Tibial artery (tissue), 4 donors: Measurements from ENCODE around the gene DRG2.

Experiments
- DNase-seq, 2 donors: peaks; one replicate each; pipeline ENCODE4 v3.0.0-alpha.2; 2019
- H3K27ac ChIP-seq, 2 donors: fragments of 200-600 bp; sonication (generic) in 1 of 2; 1 replicate in 1 of 2; 2 replicates in 1 of 2; pipeline ENCODE4 v1.5.1; 2018 to 2019; ENCODE audit warnings: mild to moderate bottlenecking in 1 of 2
- H3K27me3 ChIP-seq, 2 donors: fragments of 200-600 bp; sonication (generic) in 1 of 2; one replicate each; pipeline versions ENCODE4 v1.5.1 to v1.6.0; 2016 to 2019
- H3K36me3 ChIP-seq, 3 donors: fragments of 200-600 bp; sonication (generic) in 2 of 3; one replicate each; pipeline ENCODE4 v1.5.1; 2016 to 2019; ENCODE audit warnings: mild to moderate bottlenecking in 2 of 3
- H3K4me1 ChIP-seq, 4 donors: fragments of 200-600 bp; sonication (generic) in 2 of 4; 1 replicate in 3 of 4; 2 replicates in 1 of 4; pipeline ENCODE4 v1.5.1; 2016 to 2019
- H3K4me3 ChIP-seq, 2 donors: fragments of 200-600 bp; sonication (generic) in 1 of 2; 1 replicate in 1 of 2; 2 replicates in 1 of 2; pipeline ENCODE4 v1.5.1; 2018 to 2019; ENCODE audit warnings: mild to moderate bottlenecking in 2 of 2
- H3K9me3 ChIP-seq, 3 donors: fragments of 200-600 bp; sonication (generic) in 1 of 3; one replicate each; pipeline ENCODE4 v1.5.1; 2016 to 2019
- intact Hi-C: fragments of 100-400 bp; cut with DNase I; formaldehyde crosslinking; loops from one replicate; pipeline ENCODE4 v1.15.0; 2023; ENCODE audit warnings: low total_unique reads
- TF ChIP-seq, protein P1 (sequence below), 2 experiments: fragments of 200-600 bp in 1 of 2; fragments of 450-650 bp in 1 of 2; IDR thresholded peaks; one replicate each; pipeline ENCODE4 v1.5.1; 2017 to 2019; ENCODE audit warnings: antibody characterized with exemption in 2 of 2, mild to moderate bottlenecking in 1 of 2, moderate library complexity in 1 of 2

Gene DRG2

GRCh38 chr17:18065546-18065945, 22.2 kb upstream of the DRG2 start:
- peaks cover 0 to 4% (median 1%) of the 10 kb centered on the region in 4 donors for H3K4me1 ChIP-seq
- H3K9me3 ChIP-seq: no peaks in the 10 kb centered on the region
- no peak overlapping the region for H3K4me3 ChIP-seq
- H3K27me3 ChIP-seq: no peaks in the 10 kb centered on the region
- no peak overlapping the region for H3K27ac ChIP-seq
- peaks cover 33 to 66% (median 46%) of the 10 kb centered on the region in 3 donors for H3K36me3 ChIP-seq
- TF ChIP-seq, protein P1, sequence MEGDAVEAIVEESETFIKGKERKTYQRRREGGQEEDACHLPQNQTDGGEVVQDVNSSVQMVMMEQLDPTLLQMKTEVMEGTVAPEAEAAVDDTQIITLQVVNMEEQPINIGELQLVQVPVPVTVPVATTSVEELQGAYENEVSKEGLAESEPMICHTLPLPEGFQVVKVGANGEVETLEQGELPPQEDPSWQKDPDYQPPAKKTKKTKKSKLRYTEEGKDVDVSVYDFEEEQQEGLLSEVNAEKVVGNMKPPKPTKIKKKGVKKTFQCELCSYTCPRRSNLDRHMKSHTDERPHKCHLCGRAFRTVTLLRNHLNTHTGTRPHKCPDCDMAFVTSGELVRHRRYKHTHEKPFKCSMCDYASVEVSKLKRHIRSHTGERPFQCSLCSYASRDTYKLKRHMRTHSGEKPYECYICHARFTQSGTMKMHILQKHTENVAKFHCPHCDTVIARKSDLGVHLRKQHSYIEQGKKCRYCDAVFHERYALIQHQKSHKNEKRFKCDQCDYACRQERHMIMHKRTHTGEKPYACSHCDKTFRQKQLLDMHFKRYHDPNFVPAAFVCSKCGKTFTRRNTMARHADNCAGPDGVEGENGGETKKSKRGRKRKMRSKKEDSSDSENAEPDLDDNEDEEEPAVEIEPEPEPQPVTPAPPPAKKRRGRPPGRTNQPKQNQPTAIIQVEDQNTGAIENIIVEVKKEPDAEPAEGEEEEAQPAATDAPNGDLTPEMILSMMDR (IDR thresholded peaks at IDR 0.05): no peak
- intact Hi-C loops: no loop called here
- no peak for DNase-seq

GRCh38 chr17:18066866-18067265, 20.9 kb upstream of the DRG2 start:
- intact Hi-C loops: no loop called here
- Histone ChIP-seq H3K27me3 (no peaks in the 10 kb centered on the region), H3K36me3 (peaks cover 23 to 52% (median 34%) of the 10 kb centered on the region in 3 donors), H3K4me1 (peaks cover 0 to 12% (median 7%) of the 10 kb centered on the region in 4 donors), H3K4me3 (no peak overlapping the region), H3K27ac (no peak overlapping the region), H3K9me3 (no peaks in the 10 kb centered on the region)
- DNase-seq: no peak
- TF ChIP-seq, protein P1 (IDR thresholded peaks at IDR 0.05): no peak

GRCh38 chr17:18069101-18069500, 18.6 kb upstream of the DRG2 start:
- peaks cover 8 to 30% (median 14%) of the 10 kb centered on the region in 3 donors for H3K36me3 ChIP-seq
- no peak for DNase-seq
- H3K27ac ChIP-seq: no peak overlapping the region
- TF ChIP-seq, protein P1 (IDR thresholded peaks at IDR 0.05): no peak
- intact Hi-C loops: no loop called here
- no peaks in the 10 kb centered on the region for H3K27me3 ChIP-seq
- H3K4me3 ChIP-seq: no peak overlapping the region
- H3K9me3 ChIP-seq: no peaks in the 10 kb centered on the region
- peaks cover 0 to 12% (median 7%) of the 10 kb centered on the region in 4 donors for H3K4me1 ChIP-seq

DNA sequence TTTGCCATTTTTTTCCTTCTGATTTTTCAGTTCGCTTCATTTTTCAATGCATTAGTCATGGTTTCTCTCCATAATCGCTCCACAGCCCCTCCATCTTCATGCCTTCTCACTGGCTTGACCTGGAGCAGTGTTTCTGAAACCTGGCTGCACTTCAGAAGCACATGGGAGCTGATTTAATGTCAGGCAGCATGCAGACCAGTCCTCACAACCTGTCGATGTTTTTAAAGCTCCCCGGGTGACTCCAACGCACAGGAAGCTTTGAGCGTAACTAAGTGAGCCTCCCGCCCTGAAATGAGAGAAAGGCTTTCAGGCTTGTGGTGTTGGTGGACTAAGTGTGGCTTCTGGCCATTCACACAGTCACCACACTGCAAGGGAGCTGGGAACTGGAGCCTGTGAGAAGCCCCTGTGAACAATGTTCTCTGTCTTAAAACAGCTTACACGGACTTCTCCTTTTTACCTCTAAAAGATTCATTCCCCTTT, 16.8 kb upstream of the DRG2 start:
- Histone ChIP-seq H3K9me3 (no peaks in the 10 kb centered on the region), H3K4me1 (peaks cover 0 to 12% (median 7%) of the 10 kb centered on the region in 4 donors), H3K4me3 (no peak overlapping the region), H3K36me3 (peaks cover 0 to 12% (median 0%) of the 10 kb centered on the region in 3 donors), H3K27ac (no peak overlapping the region), H3K27me3 (no peaks in the 10 kb centered on the region)
- no peak for DNase-seq
- TF ChIP-seq, protein P1 (IDR thresholded peaks at IDR 0.05): no peak
- intact Hi-C loops: no loop called here

DNA sequence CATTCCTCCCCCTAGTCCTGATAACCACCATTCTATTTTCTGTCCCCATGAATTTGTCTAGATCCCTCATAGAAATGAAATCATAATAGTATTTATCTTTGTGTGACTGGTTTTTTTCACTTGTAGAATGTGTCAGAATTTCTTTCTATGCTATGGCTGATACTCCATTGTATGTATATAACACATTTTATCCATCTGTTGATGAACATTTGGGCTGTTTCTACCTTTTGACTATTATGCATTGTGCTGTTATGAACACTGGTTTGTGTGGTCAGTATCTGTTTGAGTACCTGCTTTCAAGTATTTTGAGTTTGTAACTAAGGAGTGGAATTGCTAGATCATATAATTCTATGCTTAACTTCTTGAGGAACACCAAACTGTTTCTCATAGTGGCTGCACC, 16.0 kb upstream of the DRG2 start:
- Histone ChIP-seq H3K4me1 (peaks cover 0 to 12% (median 7%) of the 10 kb centered on the region in 4 donors), H3K27ac (no peak overlapping the region), H3K36me3 (peaks cover 0 to 5% (median 0%) of the 10 kb centered on the region in 3 donors), H3K9me3 (no peaks in the 10 kb centered on the region), H3K4me3 (no peak overlapping the region), H3K27me3 (no peaks in the 10 kb centered on the region)
- intact Hi-C loops: no loop called here
- no peak for DNase-seq
- TF ChIP-seq, protein P1 (IDR thresholded peaks at IDR 0.05): no peak
